Tibial nerve (tissue), 4 donors: Measurements from ENCODE around the gene H3-3A. TPM values are rescaled to one million over a fixed set of nuclear protein-coding genes. Genes with fewer than 3 reads are reported as not detected.

Experiments
- DNase-seq, 2 donors: peaks; one replicate each; pipeline ENCODE4 v3.0.0-alpha.2; 2019; ENCODE audit warnings: low spot score in 2 of 2
- H3K27ac ChIP-seq, 4 donors: fragments of 200-600 bp; sonication (generic) in 3 of 4; one replicate each; pipeline ENCODE4 v1.5.1; 2017 to 2019; ENCODE audit warnings: mild to moderate bottlenecking in 1 of 4
- H3K27me3 ChIP-seq, 2 donors: fragments of 200-600 bp; sonication (generic) in 1 of 2; one replicate each; pipeline versions ENCODE4 v1.5.1 to v1.6.0; 2017 to 2019
- H3K36me3 ChIP-seq, 3 donors: fragments of 200-600 bp; sonication (generic); one replicate each; pipeline ENCODE4 v1.5.1; 2018 to 2019
- H3K4me1 ChIP-seq, 4 donors: fragments of 200-600 bp; sonication (generic) in 3 of 4; one replicate each; pipeline ENCODE4 v1.5.1; 2017 to 2019
- H3K4me3 ChIP-seq, 4 donors: fragments of 200-600 bp; sonication (generic) in 3 of 4; one replicate each; pipeline ENCODE4 v1.5.1; 2017 to 2019; ENCODE audit warnings: mild to moderate bottlenecking in 1 of 4, moderate library complexity in 1 of 4
- H3K9me3 ChIP-seq, 4 donors: fragments of 200-600 bp; sonication (generic) in 3 of 4; one replicate each; pipeline ENCODE4 v1.5.1; 2017 to 2019
- CTCF ChIP-seq, 5 experiments: fragments of 200-600 bp in 3 of 5; fragments of 450-650 bp in 2 of 5; sonication (generic) in 3 of 5; IDR thresholded peaks; one replicate each; pipeline ENCODE4 v1.5.1; 2016 to 2019; ENCODE audit warnings: antibody characterized with exemption in 5 of 5, mild to moderate bottlenecking in 3 of 5, moderate library complexity in 2 of 5
- EP300 ChIP-seq, 2 donors: sonication (generic); formaldehyde crosslinking; IDR thresholded peaks; one replicate each; pipeline ENCODE4 v1.6.1; 2017; ENCODE audit warnings: antibody characterized with exemption in 2 of 2, mild to moderate bottlenecking in 1 of 2
- POLR2A ChIP-seq, 2 donors: fragments of 450-650 bp; IDR thresholded peaks; one replicate each; pipeline ENCODE4 v1.6.1; 2017; ENCODE audit warnings: antibody characterized with exemption in 2 of 2, mild to moderate bottlenecking in 2 of 2, moderate library complexity in 2 of 2
- WGBS, 2 donors: methylation state at CpG; one replicate each; pipeline ENCODE4 v1.1.5; 2018; 5-methylcytosine and 5-hydroxymethylcytosine counted together
- total RNA-seq, 4 donors: library from RNA; depleted of rRNA; stranded (reverse); fragments of >200 nt; gene quantifications; one replicate each; pipeline ENCODE4 v1.1.0, GENCODE V29; 2016

The H3-3A gene
- total RNA-seq, 4 donors from 2014 or later: 193 to 204 (median 197) TPM

- no peaks in the 10 kb centered on the region for H3K9me3 ChIP-seq
- no peaks in the 10 kb centered on the region for H3K36me3 ChIP-seq
- H3K27me3 ChIP-seq: no peaks in the 10 kb centered on the region
- H3K4me1 ChIP-seq: peaks cover 0 to 8% (median 0%) of the 10 kb centered on the region in 4 donors
- DNase-seq: no peak
- no peak for TF ChIP-seq EP300 (IDR thresholded peaks at IDR 0.05)
- TF ChIP-seq CTCF (IDR thresholded peaks at IDR 0.05): no peak
- TF ChIP-seq POLR2A (IDR thresholded peaks at IDR 0.05): no peak
- no peak overlapping the region for H3K27ac ChIP-seq
- WGBS, 2 donors: 97 to 98% methylated on average over 2 of the region's 2 CpGs
- H3K4me3 ChIP-seq: no peak overlapping the region
Measured at GRCh38 chr1:226095286-226095685, 32.8 kb downstream of the H3-3A start.

GRCh38 chr1:226097866-226098625, 35.5 kb downstream of the H3-3A start:
- Histone ChIP-seq H3K4me3 (no peak overlapping the region), H3K4me1 (peaks cover 0 to 15% (median 0%) of the 10 kb centered on the region in 4 donors), H3K9me3 (no peaks in the 10 kb centered on the region), H3K27me3 (no peaks in the 10 kb centered on the region), H3K27ac (no peak overlapping the region), H3K36me3 (no peaks in the 10 kb centered on the region)
- 76 to 78% methylated on average over 5 of the region's 5 CpGs for WGBS, 2 donors
- no peak for DNase-seq
- TF ChIP-seq CTCF (IDR thresholded peaks at IDR 0.05): no peak
- no peak for TF ChIP-seq POLR2A (IDR thresholded peaks at IDR 0.05)
- no peak for TF ChIP-seq EP300 (IDR thresholded peaks at IDR 0.05)

- Histone ChIP-seq H3K4me3 (no peak overlapping the region), H3K36me3 (no peaks in the 10 kb centered on the region), H3K9me3 (no peaks in the 10 kb centered on the region), H3K27ac (no peak overlapping the region), H3K4me1 (peaks cover 0 to 15% (median 0%) of the 10 kb centered on the region in 4 donors), H3K27me3 (no peaks in the 10 kb centered on the region)
- 91% methylated on average over 3 of the region's 3 CpGs for WGBS, 2 donors
- no peak for DNase-seq
- TF ChIP-seq EP300 (IDR thresholded peaks at IDR 0.05): no peak
- TF ChIP-seq CTCF (IDR thresholded peaks at IDR 0.05): no peak
- no peak for TF ChIP-seq POLR2A (IDR thresholded peaks at IDR 0.05)
Measured at GRCh38 chr1:226098870-226099835, 36.6 kb downstream of the H3-3A start.

GRCh38 chr1:226100436-226101391, 38.2 kb downstream of the H3-3A start:
- Histone ChIP-seq H3K9me3 (no peaks in the 10 kb centered on the region), H3K27me3 (no peaks in the 10 kb centered on the region), H3K4me3 (peak overlapping the region; percentile 12 to 51 (median 32)), H3K27ac (no peak overlapping the region), H3K4me1 (peaks cover 0 to 15% (median 0%) of the 10 kb centered on the region in 4 donors), H3K36me3 (no peaks in the 10 kb centered on the region)
- DNase-seq: no peak
- TF ChIP-seq POLR2A (IDR thresholded peaks at IDR 0.05): no peak
- no peak for TF ChIP-seq CTCF (IDR thresholded peaks at IDR 0.05)
- TF ChIP-seq EP300 (IDR thresholded peaks at IDR 0.05): no peak
- 9% methylated on average over 32 of the region's 32 CpGs for WGBS, 2 donors
